Measurements from ENCODE around the gene MAPK8IP2.

DNA sequence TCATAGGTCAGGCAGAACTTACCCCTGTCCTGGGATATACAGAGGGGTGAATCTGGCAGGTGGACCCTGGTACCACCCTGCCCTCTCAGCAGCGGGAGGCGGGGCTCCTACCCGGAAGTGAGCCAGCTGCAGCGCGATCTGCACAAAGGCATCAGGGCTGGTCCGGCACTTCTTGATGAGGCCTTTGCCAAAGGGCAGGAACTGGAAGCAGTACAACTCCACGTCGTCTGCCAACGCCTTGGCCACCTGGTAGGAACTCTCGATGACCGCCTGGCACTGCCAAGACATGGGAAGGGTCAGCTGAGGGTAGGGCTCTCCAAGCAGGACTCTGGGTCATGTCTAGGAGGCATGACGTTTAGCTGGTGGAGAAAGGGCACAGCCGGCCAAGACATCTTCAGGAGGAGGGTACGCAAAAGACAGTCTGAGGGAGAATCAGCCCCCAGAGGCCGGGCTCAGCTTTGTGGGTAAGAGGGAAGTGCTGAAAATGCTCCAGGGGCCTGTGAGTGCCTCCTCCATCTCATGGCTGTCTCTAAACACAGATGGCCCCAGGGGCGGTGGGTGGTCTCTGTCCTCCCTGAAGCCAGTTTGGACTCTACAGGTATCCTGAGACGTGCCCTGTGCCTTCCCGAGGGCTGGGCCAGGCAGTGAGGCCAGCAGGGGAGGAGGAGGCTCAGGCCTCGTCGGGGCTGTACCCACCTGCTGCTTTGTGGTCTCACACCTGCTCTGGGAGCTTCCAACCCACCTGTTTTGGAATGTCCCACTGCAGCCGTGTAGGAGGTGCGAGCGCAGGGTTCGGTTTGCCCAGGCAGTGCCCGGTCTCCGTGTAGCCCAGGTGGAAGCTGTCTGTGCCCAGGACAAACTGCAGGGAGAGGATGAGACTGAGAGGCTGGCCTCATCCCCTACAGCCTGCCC is 29.1 kb upstream of the MAPK8IP2 start:
- TF ChIP-seq, protein P1, sequence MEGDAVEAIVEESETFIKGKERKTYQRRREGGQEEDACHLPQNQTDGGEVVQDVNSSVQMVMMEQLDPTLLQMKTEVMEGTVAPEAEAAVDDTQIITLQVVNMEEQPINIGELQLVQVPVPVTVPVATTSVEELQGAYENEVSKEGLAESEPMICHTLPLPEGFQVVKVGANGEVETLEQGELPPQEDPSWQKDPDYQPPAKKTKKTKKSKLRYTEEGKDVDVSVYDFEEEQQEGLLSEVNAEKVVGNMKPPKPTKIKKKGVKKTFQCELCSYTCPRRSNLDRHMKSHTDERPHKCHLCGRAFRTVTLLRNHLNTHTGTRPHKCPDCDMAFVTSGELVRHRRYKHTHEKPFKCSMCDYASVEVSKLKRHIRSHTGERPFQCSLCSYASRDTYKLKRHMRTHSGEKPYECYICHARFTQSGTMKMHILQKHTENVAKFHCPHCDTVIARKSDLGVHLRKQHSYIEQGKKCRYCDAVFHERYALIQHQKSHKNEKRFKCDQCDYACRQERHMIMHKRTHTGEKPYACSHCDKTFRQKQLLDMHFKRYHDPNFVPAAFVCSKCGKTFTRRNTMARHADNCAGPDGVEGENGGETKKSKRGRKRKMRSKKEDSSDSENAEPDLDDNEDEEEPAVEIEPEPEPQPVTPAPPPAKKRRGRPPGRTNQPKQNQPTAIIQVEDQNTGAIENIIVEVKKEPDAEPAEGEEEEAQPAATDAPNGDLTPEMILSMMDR (IDR thresholded peaks at IDR 0.05), result no peak
- TF ChIP-seq POLR2A (IDR thresholded peaks at IDR 0.05), result no peak
